Stromal cell of bone marrow (primary cell): Measurements from ENCODE around the gene UPF1.

Source experiments
- DNase-seq: peaks from one replicate; pipeline ENCODE4 v3.0.0-alpha.2; 2012; ENCODE audit warnings: low read depth

UPF1 gene

GRCh38 chr19:18857223-18857622 lies 25.5 kb downstream of the UPF1 start:
- DNase-seq, result no peak

DNA sequence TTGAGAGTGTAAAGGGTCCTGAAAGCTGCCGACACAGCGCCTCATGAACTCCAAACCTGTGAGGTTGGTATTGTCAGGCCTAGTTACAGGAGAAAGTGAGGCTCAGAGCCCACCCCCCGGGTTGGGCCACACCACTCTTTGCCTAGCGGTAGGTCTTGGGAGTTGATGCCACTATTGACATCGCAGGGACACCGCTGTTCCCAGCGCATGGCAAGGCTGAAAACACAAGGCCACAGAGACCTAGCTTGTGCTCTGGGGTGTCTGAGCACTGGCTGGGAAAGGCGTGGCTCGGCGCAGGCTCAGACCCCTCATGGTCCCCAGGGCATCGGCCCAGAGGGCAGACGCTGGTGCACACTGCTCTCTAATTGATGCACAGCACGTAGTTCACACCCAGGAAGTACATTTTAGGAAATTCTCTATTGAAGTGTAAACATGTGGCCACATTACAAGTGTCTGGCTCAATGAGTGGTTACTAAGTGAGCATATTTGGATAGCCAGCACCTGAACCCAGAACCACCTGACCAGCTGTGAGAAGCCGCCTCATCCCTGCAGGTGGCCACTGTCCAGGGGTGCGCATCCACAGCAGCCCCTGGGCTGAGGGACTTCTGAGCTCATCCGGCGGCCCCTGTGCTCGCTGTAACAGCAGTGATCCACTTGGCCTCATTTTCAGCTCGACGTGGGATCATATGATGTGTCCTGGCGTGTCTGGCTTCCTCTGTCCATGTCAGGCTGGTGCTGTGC lies 27.3 kb downstream of the UPF1 start:
- no peak for DNase-seq

DNA sequence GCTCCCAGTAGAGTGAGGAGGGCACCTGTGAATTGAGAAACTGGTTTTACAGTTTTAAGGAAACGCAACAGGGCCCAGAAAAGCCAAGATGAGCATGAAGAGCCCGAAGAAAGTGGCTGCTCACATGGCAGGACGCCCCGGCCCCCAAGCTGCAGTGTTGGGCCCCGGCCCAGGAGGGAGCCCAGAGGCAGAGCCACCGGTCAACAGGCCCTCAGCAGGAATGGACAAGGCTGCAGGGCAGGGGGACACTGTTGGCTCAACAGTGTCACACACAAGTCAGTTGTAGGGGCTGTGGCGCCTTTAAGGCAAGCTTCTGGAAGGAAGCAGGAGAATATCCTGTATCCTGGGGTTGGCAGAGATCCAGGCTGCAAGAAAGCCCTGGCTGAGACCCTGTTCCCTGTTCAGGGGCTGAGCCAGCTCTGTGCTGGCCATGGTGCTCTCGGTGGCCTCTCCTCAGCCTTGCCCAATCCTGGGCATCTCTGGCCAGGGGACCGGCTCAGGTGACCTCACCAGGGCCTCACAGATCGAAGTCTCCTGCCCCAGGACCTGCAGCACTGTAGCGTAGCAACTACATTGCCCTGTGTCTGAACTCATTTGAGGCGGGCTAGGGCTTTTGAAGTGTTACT lies 28.0 kb downstream of the UPF1 start:
- DNase-seq, result no peak

GRCh38 chr19:18860302-18860700 lies 28.5 kb downstream of the UPF1 start:
- no peak for DNase-seq

GRCh38 chr19:18860725-18861124 lies 29.0 kb downstream of the UPF1 start:
- no peak for DNase-seq

DNA sequence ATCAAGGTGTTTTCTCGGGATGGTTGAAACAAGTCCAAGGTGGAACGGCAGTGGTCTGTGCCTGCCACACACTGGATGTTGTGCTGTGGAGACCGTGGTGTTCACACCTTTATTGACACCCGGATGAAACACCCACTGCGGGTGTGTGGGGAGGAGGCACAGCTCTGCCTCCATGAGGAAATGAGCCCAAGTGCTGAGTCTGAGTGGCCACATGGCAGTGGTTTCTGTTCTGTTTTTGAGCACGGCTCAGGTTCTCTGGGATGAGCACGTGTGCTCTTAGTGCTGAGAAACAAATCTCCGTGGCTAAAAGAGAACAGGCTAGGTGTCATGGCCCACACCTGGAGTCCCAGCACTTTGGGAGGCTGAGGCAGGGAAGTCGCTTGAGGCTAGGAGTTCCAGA lies 29.5 kb downstream of the UPF1 start:
- DNase-seq, result no peak

- no peak for DNase-seq
Observed at GRCh38 chr19:18861917-18862316, 30.2 kb downstream of the UPF1 start.

- no peak for DNase-seq
Observed at GRCh38 chr19:18862976-18863842, 31.4 kb downstream of the UPF1 start.

DNA sequence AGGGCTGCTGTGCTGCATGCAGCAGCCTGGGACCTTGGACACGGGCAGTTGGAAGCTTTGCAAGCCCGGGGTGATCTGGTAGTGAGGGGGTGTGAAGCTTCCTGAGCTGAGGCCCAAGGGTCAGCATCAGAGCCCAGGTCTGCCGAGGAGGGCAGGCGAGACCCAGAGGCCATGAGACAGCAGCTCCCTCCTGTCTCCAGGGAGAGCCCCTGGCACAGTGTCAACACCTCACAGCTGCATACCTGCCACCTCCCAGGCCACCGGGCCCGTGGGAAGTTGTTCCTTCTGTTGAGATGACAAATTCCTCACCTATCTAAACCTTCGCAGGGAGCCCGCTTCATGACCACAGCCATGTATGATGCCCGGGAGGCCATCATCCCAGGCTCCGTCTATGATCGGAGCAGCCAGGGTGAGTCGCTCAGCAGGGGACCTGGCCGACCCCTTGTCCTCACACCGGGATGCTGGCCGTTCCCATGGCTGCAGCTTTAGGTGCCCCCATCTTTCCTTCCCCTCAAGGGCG lies 32.1 kb downstream of the UPF1 start:
- DNase-seq, result no peak

GRCh38 chr19:18865106-18865972 lies 33.6 kb downstream of the UPF1 start:
- no peak for DNase-seq

GRCh38 chr19:18865973-18866799 lies 34.4 kb downstream of the UPF1 start:
- no peak for DNase-seq

DNA sequence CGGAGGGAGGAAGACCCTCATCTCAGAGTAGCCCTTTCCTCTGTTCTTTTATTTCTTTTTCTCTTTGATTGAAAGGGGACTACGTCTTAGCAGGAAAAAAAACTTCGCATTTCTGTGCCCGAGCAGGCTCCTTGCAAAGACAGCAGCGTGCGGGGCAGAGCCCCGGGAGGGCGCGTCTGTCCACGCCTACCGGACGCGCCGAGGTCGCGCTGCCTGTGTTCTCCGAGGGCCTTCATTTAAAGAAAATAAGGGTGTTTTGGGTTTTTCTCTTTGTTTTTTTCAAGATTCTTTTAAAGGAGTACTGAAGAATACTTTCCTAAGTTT lies 35.0 kb downstream of the UPF1 start:
- no peak for DNase-seq

- DNase-seq, result no peak
Observed at GRCh38 chr19:18867199-18867598, 35.4 kb downstream of the UPF1 start.

DNA sequence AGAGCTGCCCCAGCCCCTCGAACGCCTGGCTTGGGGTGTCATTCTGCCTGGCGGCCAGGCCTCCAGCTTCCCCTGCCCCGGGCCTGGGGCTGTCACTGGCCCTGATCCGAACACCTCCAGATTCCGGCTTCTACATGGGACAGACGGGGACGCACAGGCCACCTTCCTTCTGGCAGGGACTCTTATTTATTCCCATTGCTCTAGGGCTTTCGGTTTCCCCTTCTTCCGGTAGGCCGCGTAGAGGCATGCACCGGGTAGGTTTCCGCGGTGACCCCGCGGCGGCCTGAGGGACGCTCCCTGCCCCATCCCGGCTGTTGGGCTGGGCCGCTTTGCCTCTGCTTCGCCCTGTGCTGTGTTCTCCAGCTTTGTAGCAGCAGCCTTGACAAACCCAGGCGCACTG lies 36.0 kb downstream of the UPF1 start:
- no peak for DNase-seq

DNA sequence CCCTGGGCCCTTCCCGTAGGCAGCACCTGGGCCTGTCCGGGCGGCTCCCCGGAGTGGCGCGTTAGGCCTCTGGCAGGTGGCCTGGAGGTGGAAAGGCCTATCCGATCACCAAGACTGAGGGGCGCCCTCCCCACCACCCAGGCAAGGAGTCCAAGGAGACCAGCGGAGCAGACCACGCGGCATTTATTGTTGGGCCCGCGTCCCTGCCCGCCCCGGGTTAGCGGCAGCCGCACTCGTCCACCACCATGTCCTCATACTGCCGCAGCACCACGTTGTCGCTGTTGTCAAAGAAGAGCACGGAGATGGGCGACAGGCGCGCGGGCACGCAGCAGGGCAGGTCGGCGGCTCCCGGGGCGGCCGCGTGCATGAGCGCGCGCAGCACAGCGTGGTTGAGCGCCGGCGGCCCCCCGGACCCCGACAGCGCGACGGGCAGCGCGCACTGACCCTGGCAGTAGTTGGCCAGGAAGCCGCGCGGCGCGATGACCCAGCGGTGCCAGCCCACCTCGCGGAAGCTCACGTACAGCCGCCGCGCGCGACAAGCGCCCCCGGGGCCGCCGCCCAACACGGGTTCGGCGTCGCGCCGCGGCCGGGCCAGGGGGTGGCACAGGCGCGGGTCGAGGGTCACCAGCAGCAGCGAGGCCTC lies 36.7 kb downstream of the UPF1 start:
- DNase-seq, result no peak

- DNase-seq, result no peak
Observed at GRCh38 chr19:18869023-18869618, 37.4 kb downstream of the UPF1 start.

DNA sequence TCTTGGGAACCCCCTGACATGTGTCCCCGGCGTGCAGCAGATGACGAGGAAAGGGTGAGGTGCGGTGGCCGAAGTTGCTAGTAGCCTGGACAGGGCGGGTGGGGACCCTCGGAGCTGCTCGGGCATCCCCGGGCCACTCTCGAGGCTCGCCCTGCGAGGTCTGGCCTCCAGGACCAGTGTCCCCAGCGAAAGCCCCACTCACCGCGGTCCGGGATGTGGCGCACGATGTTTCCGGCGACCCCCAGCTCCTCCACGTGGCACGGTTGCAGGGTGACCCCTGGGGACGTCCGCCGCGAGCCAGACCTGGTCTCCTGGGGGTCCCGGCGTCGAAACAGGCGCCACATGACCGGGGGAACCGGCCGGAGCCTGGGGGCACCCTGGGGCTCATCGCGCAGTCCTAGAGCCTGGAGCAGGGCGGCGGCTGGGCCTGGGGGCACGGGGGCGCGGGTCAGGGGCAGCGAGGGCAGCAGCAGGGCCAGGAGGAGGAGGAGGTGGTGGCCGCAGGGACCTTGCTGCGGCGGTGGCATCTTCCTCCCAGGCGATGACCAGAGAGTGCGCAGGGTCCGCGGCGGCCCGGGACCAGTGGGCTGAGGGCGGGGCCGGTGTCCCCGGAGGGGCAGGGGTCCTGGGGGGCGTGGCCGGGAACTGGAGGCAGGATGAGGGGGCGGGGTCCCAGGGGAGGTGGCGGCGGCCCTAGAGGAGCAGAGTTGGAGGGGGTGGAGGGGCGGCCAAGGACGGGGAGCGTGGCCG lies 38.2 kb downstream of the UPF1 start:
- no peak for DNase-seq

DNA sequence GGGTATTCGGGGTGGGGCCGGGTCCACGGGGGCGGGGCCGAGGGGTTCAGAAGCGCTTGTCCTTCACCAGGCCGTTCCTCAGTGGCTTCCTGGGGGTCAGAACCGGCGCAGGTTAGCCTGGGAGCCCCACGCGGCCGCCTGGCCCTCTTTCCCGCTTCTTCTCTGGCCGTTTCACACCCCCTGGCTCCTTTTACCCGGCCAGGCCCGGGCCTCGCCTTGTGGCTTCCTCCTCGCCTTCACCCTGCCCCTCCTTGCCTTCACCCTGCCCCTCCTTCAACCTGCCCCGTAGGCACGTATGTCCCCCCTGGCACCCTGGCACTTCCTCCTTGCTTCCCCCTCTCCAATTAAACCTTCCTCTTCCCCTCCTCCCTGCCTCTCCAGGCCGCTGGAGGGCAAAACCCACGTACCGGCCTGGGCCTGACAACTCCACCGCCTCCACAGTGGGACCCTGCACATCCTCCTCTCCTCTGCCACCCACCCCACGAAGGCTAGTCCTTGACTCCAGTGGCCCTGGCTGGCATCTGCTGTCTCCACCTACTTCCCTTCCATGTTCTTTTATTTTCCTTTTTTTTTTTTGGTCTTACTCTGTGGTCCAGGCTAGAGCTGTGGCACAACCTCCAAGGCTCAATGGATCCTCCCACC lies 38.9 kb downstream of the UPF1 start:
- no peak for DNase-seq

DNA sequence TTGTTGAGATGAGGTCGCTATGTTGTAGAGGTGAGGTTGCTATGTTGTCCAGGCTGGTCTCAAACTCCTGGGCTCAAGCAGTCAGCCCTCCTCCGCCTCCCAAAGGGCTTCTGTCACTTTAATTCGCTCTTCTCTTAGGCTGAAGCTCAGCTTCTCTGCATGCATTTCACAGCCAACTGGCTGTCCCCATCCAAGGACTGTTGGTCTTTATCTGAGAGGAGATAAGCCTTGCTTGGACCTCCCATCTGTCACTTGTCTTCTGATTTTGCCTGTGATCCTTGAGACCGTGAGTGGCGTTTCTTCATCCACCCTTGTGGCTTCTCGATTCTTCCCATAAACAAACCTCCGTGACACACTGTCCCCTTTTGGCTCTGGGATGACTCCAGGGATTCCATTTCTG lies 39.8 kb downstream of the UPF1 start:
- no peak for DNase-seq
